Loucy (cell line): Measurements from ENCODE around the gene FYN.

Experiments used
- H2AFZ ChIP-seq: fragments of 200-600 bp; sonication (generic); 2 replicates; pipeline ENCODE4 v1.6.0; 2016; ENCODE audit warnings: antibody characterized with exemption, mild to moderate bottlenecking, low read length, moderate library complexity
- H3F3A ChIP-seq: fragments of 200-600 bp; 2 replicates; pipeline ENCODE4 v1.6.0; 2016; ENCODE audit warnings: antibody characterized with exemption, low read depth, mild to moderate bottlenecking
- H3K27me3 ChIP-seq: fragments of 200-600 bp; sonication (generic); 2 replicates; pipeline ENCODE4 v1.6.1; 2014; ENCODE audit warnings: low read length, mild to moderate bottlenecking; ENCODE audit not compliant: insufficient read depth, poor library complexity, severe bottlenecking
- H3K36me3 ChIP-seq: fragments of 200-600 bp; sonication (generic); 2 replicates; pipeline ENCODE4 v1.6.1; 2016; ENCODE audit warnings: low read length; ENCODE audit not compliant: insufficient read depth
- H3K4me1 ChIP-seq: fragments of 200-600 bp; sonication (generic); 2 replicates; pipeline ENCODE4 v1.5.1; 2014; ENCODE audit warnings: low read length, mild to moderate bottlenecking; ENCODE audit not compliant: insufficient read depth, poor library complexity, severe bottlenecking
- H3K4me2 ChIP-seq: fragments of 200-600 bp; sonication (generic); 2 replicates; pipeline ENCODE4 v1.6.0; 2014; ENCODE audit warnings: antibody characterized with exemption, low read length, low read depth, mild to moderate bottlenecking; ENCODE audit not compliant: poor library complexity, severe bottlenecking
- H3K4me3 ChIP-seq: fragments of 200-600 bp; sonication (generic); 2 replicates; pipeline ENCODE4 v1.5.1; 2014; ENCODE audit warnings: low read length, mild to moderate bottlenecking, mixed read lengths; ENCODE audit not compliant: poor library complexity, severe bottlenecking
- H3K79me2 ChIP-seq: fragments of 200-600 bp; sonication (generic); 2 replicates; pipeline ENCODE4 v1.6.1; 2014; ENCODE audit warnings: low read length; ENCODE audit not compliant: insufficient read depth
- H3K9ac ChIP-seq: fragments of 200-600 bp; sonication (generic); 2 replicates; pipeline ENCODE4 v1.6.0; 2014; ENCODE audit warnings: mild to moderate bottlenecking, low read depth, low read length, moderate library complexity; ENCODE audit not compliant: poor library complexity, severe bottlenecking
- H3K9me2 ChIP-seq: fragments of 200-600 bp; sonication (generic); replicated peaks from 2 replicates; pipeline ENCODE4 v1.6.1; 2016; ENCODE audit warnings: low read depth, low read length, mixed read lengths
- H3K9me3 ChIP-seq: fragments of 200-600 bp; sonication (generic); 2 replicates; pipeline ENCODE4 v1.6.1; 2014; ENCODE audit warnings: mild to moderate bottlenecking, antibody characterized with exemption, low read length, low read depth; ENCODE audit not compliant: insufficient read depth
- H4K20me1 ChIP-seq: fragments of 200-600 bp; sonication (generic); 2 replicates; pipeline ENCODE4 v1.6.0; 2014; ENCODE audit warnings: antibody characterized with exemption, low read length, mild to moderate bottlenecking; ENCODE audit not compliant: insufficient read depth, poor library complexity, severe bottlenecking
- CTCF ChIP-seq: fragments of 200-600 bp; sonication (generic); conservative IDR thresholded peaks from 2 replicates; pipeline ENCODE4 v1.5.1; 2014; ENCODE audit warnings: mild to moderate bottlenecking, antibody characterized with exemption, low read length
- EZH2phosphoT487 ChIP-seq: fragments of 200-600 bp; IDR thresholded peaks from 2 replicates; pipeline ENCODE4 v1.6.1; 2018; ENCODE audit warnings: antibody characterized with exemption, mild to moderate bottlenecking, moderate library complexity, borderline replicate concordance

Gene FYN

GRCh38 chr6:111646942-111647341 lies 226.3 kb downstream of the FYN start:
- no peaks in the 10 kb centered on the region for H3K9me3 ChIP-seq
- no peaks in the 10 kb centered on the region for H3K36me3 ChIP-seq
- H3K9me2 ChIP-seq: no peaks in the 10 kb centered on the region
- H3K27me3 ChIP-seq: no peaks in the 10 kb centered on the region
- TF ChIP-seq EZH2phosphoT487 (no peak), CTCF (no peak)
- H3K9ac ChIP-seq: no peak overlapping the region
- no peak overlapping the region for H3K4me2 ChIP-seq
- no peaks in the 10 kb centered on the region for H3K79me2 ChIP-seq
- H4K20me1 ChIP-seq: no peaks in the 10 kb centered on the region
- H3K4me3 ChIP-seq: no peak overlapping the region
- no peaks in the 10 kb centered on the region for H3F3A ChIP-seq
- no peak overlapping the region for H2AFZ ChIP-seq
- H3K4me1 ChIP-seq: no peaks in the 10 kb centered on the region

GRCh38 chr6:111646034-111646433 lies 227.2 kb downstream of the FYN start:
- Histone ChIP-seq H3F3A (no peaks in the 10 kb centered on the region), H3K4me3 (no peak overlapping the region), H3K4me2 (no peak overlapping the region), H3K27me3 (no peaks in the 10 kb centered on the region), H3K9me2 (no peaks in the 10 kb centered on the region), H2AFZ (no peak overlapping the region), H3K79me2 (no peaks in the 10 kb centered on the region), H3K4me1 (no peaks in the 10 kb centered on the region), H3K36me3 (no peaks in the 10 kb centered on the region), H3K9me3 (no peaks in the 10 kb centered on the region), H3K9ac (no peak overlapping the region), H4K20me1 (no peaks in the 10 kb centered on the region)
- no peak for TF ChIP-seq CTCF
- TF ChIP-seq EZH2phosphoT487: no peak

GRCh38 chr6:111644893-111645430 lies 228.3 kb downstream of the FYN start:
- H3K4me1 ChIP-seq: no peaks in the 10 kb centered on the region
- H3K9me3 ChIP-seq: no peaks in the 10 kb centered on the region
- no peaks in the 10 kb centered on the region for H3K79me2 ChIP-seq
- no peak for TF ChIP-seq CTCF
- no peak for TF ChIP-seq EZH2phosphoT487
- no peaks in the 10 kb centered on the region for H4K20me1 ChIP-seq
- H3K27me3 ChIP-seq: no peaks in the 10 kb centered on the region
- no peaks in the 10 kb centered on the region for H3K36me3 ChIP-seq
- H3K9me2 ChIP-seq: no peaks in the 10 kb centered on the region
- H3K9ac ChIP-seq: no peak overlapping the region
- H2AFZ ChIP-seq: no peak overlapping the region
- H3K4me2 ChIP-seq: no peak overlapping the region
- no peak overlapping the region for H3K4me3 ChIP-seq
- no peaks in the 10 kb centered on the region for H3F3A ChIP-seq
